ENCODE measurements around the gene PM20D1. TPM values are rescaled to one million over a fixed set of nuclear protein-coding genes. Genes with fewer than 3 reads are reported as not detected.
A peak's percentile ranks its signal among the peaks of the same experiment; 100 is the strongest.

PM20D1 gene
- total and polyA plus RNA-seq, 10 of the 15 experiments (the other 5 are each of a cell fraction or from before 2014, with no cell fraction given): not detected

DNA sequence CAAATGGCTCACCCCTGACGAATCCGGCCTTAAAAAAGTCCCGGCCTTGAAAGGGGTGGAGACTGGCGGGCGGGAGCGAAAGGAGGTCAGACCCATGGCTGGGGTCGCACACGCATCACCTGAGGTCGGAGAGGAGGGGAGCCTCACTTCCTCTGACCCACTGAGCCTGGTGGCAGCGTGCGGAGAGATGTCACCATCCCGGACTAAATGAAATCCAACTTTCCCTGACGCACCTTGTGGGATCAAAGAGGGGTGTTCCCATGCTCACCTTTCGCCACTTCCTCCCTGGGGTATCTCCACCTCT is 36.2 kb downstream of the PM20D1 start:
- Histone ChIP-seq H3K36me3 (ENCODE audit: control insufficient read depth in 2 of 2, insufficient read depth in 2 of 2, low read length in 1 of 2) (no peaks in the 10 kb centered on the region), H3K9ac (ENCODE audit: control insufficient read depth, insufficient read depth, low read length) (peak overlapping the region; percentile 34; the same call in 1 of the 2 replicates), H3K79me2 (ENCODE audit: control insufficient read depth, insufficient read depth, low read length) (no peaks in the 10 kb centered on the region), H4K20me1 (ENCODE audit: control insufficient read depth, insufficient read depth) (no peaks in the 10 kb centered on the region), H3K27me3 (replicated peaks in 1 of 2; ENCODE audit: control insufficient read depth in 2 of 2, insufficient read depth in 2 of 2, low read length in 1 of 2) (peaks cover 2 to 10% of the 10 kb centered on the region in 2 experiments; a peak in 2 of 4 replicates), H3K27ac (ENCODE audit: control insufficient read depth, insufficient read depth) (no peak overlapping the region), H3K4me2 (ENCODE audit: control insufficient read depth, insufficient read depth) (peak overlapping the region; percentile 96), H3K9me3 (replicated peaks; ENCODE audit: control insufficient read depth, insufficient read depth, low read length) (no peaks in the 10 kb centered on the region), H3K4me3 (peak overlapping the region; percentile 63), H2AFZ (ENCODE audit: control insufficient read depth, low read depth, low read length) (peak overlapping the region; percentile 81), H3K4me1 (ENCODE audit: control insufficient read depth, insufficient read depth, low read length) (peaks cover 6% of the 10 kb centered on the region)
- intact Hi-C loops (cut with micrococcal nuclease; ENCODE audit: unreplicated experiment) (loop anchor here (5.0 kb wide), 2 partner anchors 49 to 104 kb away; no protein-coding TSS in a partner anchor), in situ Hi-C loops (cut with MboI) (no loop called here)
- ATAC-seq (no peak; the same call in 2 of the 3 replicates), FAIRE-seq (no peak), DNase-seq (ENCODE audit: low read depth, low spot score) (no peak)
- TF ChIP-seq SPI1 (IDR thresholded peaks at IDR 0.05; ENCODE audit: borderline replicate concordance, insufficient read depth, low read depth, low read length): peak; percentile 45; the same call in 1 of the 2 replicates
- no peak for TF ChIP-seq FOXK2 (IDR thresholded peaks at IDR 0.05)
- no peak for TF ChIP-seq BCLAF1 (IDR thresholded peaks at IDR 0.05)
- WGBS (ENCODE audit: insufficient coverage, insufficient replicate concordance, low lambda C conversion rate, missing lambda C conversion rate): 1% methylated on average over 14 of the region's 14 CpGs
- CTCF ChIA-PET: interaction anchor here (0.9 to 1.3 kb wide), 3 partner anchors 94 to 217 kb away, joined by 3 to 4 read pairs (median 3); no protein-coding TSS in a partner anchor
- no TSS peak for BruUV-seq (replicated peaks)
- SMC1A ChIA-PET (ENCODE audit: uncharacterized antibody, unreplicated experiment): no interaction called here
- POLR2A ChIA-PET: interaction anchor here (1.1 kb wide), 1 partner anchor 12 kb away, joined by 3 read pairs; no protein-coding TSS in a partner anchor
- RAD21 ChIA-PET (ENCODE audit: unreplicated experiment): no interaction called here
